GM19395 (cell line): ENCODE measurements around the gene ST8SIA6.

Experiments used
- ATAC-seq: cut with Tn5 transposase; IDR thresholded peaks from one replicate; pipeline ENCODE4 v1.9.1; 2021; ENCODE audit warnings: mild to moderate bottlenecking, moderate library complexity; ENCODE audit not compliant: unreplicated experiment

ST8SIA6 gene

DNA sequence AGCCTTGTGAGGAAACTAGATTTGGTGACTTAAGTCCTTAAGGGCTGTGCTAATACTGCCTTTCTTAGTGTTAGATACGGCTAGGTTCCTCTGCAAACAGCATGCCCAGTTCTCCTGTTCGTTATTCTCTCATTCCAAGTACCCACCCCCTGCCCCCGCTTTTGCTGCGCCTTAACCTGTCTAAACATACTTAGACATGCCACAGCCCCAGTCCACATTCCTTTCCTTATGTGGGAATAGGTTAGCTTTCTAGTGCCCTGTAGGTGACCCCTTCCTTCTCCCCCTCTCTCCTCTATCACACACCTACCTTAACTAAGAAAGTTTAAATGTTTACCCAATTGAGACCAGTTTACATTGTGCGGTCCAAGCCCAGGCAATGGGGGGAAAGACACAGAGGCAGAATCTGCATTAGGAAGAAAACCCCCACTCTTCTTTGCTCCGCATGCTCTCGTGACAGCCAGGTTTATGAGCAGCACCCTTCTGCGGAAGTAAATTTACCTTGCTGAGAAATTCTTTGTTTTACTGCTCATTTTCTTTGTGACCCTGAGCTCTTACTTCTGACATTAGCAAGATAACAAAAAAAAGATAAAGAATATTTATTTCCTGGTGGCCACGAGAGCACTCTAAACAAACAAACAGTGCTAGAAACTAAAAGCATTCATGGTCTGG, 177.5 kb downstream of the ST8SIA6 start:
- no peak for ATAC-seq

DNA sequence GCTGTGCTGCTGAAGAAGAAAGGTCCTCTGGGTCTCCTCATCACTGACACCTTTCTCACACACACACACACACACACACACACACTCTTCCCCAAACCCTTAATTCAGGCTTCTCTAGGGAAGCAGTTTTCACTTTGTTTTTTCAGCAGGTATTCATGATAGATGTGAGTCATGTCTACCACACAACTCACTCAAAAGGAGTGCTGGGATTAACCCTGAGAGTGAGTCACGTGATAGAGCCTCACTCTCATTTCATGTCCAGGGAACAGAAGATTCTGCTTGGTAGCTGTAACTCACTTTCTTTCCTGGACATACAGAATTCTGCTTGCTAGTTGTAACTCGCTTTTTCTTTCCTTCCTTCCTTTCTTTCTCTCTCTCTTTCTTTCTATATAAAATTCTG, 181.0 kb downstream of the ST8SIA6 start:
- no peak for ATAC-seq

DNA sequence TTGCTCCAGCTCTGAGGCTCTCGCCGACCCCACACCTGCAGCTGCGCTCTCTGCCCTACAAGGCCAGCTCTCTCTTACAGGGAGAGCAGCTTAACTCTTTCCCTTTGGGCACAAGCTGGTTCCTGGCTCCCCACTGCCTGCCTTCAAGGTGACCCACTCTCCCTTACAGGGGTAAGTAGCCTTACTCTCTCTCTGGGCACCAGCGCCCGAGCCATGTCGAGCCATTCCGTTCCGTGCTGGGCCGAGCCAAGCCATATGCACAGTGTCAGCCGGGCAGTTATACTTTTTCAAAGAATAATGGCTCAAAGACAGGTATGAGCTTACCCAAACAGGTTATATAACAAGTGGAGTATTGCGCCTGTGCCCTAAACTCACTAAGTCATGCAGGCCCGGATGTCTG, 181.7 kb downstream of the ST8SIA6 start:
- no peak for ATAC-seq
